Measurements from ENCODE around the gene SUGT1.

- TF ChIP-seq EZH2 (IDR thresholded peaks at IDR 0.05; ENCODE audit: borderline replicate concordance, low read depth, low read length, poor library complexity, severe bottlenecking) (no peak), CTCF (conservative IDR thresholded peaks at IDR 0.05; ENCODE audit: low read depth, low read length) (no peak)
These were observed 8.5 kb upstream of the SUGT1 start for GRCh38 chr13:52644108-52644507.
